HG02678 (cell line): Measurements from ENCODE around the gene KLHL29.
"Not testable (repeated sequence)": the region's sequence is repeated elsewhere in the genome, so short reads cannot be mapped to it uniquely, and the experiment has no call there.

ENCODE experiments used
- ATAC-seq: cut with Tn5 transposase; IDR thresholded peaks from one replicate; pipeline ENCODE4 v1.9.1; 2021; ENCODE audit warnings: mild to moderate bottlenecking, moderate library complexity; ENCODE audit not compliant: unreplicated experiment

KLHL29 gene

DNA sequence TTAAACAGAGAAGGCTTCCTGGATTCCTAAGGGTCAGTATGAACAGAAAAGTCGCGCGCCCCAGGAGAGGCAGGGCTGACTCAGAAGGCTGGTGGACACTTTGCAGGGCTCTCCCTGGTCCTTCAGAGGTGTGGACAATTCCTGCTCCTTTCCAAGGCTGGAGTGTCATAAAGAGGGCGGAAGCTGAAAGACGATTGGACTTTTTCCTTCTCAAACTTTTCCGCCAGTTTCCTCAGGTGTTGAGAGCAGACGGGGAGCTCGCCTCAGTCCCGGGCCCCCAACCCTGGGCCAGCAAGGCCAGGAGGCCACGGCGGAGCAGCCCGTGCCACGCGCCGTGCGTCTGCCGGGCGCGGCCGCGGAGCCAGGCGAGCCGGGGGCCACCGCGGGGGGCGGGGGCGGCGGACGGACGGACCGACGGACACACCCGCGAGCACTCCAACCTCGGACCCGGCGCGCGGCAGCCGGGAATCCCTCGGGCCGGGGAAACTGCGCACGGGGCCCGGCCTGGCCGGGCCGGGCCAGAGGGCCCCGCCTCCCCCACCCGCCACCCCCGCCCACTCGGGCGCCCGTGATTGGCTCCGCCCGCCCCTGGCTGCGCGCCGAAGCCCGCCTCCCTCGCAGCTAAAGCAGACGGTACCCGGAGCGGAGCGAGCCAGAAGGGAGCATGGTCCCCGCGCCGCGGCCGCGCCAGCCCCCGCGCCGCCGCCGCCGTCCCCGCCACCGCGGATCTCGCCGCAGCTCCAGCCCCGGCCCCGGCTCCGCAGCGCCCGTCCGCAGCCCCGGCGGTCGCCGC is at the start of gene KLHL29:
Gene KLHL29, plus strand, starts transcription at position 629 of the 793 bp plus-strand sequence. CDS start 177,018 bp downstream, outside the sequence.
- ATAC-seq, result peak; percentile 65

DNA sequence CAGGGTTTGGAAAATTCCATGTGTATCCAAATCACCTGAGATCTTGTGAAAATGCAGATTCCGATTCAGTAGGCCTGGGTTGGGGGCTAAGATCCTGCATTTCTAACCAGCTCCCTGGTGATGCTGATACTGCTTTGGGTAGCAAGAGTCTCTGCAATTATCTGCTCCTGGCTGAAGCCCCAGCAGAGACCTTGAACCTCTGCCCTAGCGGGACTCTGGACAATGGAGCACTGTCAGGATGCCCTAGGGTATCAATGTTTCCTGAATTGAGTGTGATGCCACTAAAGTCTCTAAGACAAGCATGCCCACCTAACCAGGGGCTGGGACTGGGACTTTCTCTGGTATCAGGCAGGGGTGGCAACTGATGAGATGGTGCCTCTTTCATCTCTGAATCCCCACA is 49.4 kb upstream of the KLHL29 start:
- ATAC-seq, result no peak

DNA sequence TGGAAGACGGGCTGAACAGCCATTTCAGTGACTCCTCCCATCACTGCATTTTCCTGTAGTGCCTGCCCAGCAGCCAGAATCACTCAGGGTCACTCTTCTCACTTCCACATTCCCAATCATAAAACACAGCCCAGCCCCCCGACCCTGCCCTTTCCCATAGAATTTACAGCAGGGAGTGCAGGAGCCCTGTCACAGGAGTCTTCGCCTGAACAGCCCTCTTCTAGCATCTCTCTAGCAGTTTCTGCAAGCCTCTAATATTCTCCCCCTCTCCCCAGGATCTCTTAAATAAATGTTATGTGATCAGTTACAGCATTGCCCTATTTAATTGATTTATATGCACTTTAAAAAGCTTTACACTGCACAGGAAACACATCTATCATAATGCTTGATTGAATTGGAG is 42.9 kb upstream of the KLHL29 start:
- ATAC-seq, result no peak

DNA sequence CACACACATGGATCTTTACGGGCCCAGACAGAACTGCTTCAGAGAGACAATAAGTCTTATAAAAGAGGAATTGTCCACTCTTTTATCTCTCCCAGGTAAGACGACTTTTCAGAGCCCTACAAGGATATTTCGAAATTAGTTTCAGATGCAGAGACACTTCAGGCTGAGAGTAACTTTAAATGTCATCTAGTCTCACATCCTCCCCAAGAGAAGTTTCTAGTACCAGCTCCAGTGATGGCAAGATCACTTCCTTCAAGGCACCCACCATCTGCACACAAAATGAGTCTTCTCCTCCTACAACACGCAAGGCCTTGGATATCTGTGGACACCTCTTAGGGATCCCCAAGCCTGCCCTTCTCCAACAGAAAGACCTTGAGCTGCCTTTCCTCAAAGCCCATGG is 39.0 kb upstream of the KLHL29 start:
- no peak for ATAC-seq

DNA sequence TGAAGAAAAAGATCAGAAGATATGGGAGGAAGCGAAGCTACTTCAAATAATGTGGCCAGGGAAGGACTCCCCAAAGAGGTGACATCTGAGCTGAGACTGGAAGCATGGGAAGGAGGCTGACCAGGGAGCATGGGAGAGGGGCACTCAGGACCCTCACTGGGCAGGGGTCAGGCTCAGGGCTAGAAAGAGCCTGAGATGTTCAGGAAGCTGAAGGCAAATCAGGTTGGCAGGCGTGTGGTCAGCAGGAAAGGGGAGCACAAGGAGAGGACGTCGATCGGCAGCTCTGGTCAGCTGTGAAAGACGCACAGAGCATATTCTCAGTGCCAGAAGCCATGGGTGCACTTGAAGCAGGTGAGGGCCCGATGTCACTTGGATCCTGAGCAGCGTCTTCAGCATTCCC is 38.2 kb upstream of the KLHL29 start:
- ATAC-seq, result no peak

DNA sequence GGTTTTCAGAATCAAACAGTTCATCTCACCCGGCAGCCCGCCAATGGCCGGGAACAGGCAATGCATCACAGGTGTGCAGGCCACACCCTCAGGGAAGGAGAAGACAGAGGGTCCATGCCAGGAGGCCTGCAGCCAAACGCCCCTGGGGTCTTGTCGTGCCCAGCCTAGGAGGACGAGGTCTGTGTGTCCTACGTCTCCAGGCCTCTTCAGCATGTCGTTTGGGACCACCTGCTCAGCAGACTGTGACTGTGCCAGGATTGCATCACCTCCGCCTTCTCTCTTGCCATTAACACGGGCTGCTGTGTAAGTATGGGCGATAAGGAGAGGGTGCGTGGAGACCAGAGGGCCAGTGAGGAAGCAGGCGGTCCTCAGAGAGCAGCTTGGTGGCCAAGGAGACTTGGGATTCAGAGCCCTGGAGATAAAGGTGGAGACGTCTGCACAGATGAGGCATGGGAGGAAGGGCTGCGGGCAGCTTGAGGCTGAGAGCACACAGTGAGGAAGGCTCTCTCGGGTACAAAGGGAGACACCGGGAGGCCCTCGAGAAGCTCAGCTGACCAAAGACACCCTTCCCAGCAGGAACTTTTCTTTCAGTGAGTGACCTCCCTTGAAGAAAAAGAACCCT is 37.4 kb upstream of the KLHL29 start:
- ATAC-seq, result no peak

DNA sequence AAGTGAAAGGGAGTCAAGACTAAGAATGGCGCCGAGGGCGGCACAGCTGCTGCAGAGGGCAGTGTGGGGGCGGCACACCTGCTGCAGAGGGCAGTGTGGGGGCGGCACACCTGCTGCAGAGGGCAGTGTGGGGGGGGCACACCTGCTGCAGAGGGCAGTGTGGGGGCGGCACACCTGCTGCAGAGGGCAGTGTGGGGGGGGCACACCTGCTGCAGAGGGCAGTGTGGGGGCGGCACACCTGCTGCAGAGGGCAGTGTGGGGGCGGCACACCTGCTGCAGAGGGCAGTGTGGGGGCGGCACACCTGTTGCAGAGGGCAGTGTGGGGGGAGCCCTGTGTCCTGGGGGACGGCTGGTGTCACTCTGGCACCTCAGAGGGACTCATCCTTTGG is 36.9 kb upstream of the KLHL29 start:
- ATAC-seq, result not testable (repeated sequence)

DNA sequence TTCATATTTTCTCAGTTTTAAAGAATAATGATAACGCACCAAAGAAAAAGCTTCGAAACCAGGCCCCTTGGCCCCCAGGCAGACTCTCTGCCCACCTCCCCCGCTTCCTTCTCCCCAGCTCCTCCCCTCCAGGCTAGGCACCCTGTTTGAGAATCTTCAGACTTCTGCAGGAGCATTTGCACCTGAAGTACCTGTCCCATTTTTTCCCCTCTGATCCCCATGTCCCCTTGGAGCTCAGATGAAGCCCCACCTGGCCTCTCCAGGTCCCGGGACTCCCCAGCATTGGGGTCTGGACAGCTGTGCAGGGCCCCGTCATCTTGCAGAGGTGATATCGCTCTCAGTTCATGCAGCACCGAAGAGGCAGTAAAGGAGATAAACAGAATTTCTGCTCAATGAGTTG is 35.5 kb upstream of the KLHL29 start:
- no peak for ATAC-seq

DNA sequence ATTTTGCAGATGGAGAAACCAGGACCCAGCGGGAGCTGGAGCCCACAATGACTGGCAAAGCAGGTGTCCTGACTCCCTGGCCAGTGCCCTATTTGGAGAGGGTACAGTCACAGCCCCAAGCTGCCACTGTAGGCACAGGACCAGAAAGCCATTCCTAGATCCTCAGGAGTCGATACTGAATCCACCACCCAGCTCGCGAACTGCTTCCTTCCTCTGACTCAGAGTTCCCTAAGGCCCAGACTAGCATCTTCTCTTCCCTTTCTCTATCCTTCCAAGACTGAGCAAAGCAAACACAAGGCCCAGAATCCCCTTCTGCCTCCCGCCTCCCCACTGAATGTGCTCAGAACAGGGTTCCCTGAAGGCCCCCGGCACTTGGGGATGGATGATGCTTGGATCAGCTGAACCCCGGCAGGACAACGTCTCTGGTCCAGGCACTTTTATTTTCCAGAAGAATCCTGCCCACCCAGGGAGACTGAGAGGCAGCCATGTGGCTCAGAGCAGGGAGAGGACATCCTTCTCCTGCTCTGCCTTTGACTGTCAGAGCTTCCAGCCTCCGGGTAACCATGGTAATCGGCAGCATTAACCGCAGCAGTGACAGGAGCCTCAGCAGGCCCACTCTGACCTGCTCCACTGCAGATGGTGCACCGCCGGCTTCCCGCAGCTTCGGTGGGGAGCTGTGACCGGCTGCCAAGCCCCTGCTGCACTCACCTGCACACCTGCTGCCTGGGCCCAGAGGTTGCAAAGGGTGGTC is 34.8 kb upstream of the KLHL29 start:
- ATAC-seq, result no peak

DNA sequence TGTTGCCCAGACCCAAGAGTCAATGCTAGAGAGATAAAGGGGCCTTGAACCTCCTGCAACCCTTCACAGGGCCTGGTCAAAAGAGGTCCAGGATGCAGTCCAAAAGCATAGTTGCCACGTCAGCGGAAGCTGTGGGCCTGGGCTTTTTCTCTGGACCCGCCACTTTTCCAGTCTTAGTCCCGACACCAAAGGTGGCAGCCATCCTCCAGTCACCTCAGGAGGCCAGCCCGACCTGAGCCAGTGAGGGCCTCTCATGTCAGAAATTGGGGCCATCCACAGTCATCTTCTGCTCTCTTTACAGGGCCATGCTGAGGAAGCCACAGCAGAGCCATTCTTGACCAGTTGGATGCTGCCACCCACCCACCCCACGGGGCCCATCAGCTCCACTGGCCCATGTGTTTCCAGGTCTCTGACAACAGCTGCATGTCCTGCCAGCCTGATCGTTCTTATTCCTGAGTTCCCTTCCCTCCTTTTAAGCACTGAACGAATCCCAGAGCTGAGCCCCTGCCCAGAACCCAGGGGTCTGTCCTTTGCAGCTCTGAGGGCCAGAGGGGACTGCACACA is 34.1 kb upstream of the KLHL29 start:
- no peak for ATAC-seq

DNA sequence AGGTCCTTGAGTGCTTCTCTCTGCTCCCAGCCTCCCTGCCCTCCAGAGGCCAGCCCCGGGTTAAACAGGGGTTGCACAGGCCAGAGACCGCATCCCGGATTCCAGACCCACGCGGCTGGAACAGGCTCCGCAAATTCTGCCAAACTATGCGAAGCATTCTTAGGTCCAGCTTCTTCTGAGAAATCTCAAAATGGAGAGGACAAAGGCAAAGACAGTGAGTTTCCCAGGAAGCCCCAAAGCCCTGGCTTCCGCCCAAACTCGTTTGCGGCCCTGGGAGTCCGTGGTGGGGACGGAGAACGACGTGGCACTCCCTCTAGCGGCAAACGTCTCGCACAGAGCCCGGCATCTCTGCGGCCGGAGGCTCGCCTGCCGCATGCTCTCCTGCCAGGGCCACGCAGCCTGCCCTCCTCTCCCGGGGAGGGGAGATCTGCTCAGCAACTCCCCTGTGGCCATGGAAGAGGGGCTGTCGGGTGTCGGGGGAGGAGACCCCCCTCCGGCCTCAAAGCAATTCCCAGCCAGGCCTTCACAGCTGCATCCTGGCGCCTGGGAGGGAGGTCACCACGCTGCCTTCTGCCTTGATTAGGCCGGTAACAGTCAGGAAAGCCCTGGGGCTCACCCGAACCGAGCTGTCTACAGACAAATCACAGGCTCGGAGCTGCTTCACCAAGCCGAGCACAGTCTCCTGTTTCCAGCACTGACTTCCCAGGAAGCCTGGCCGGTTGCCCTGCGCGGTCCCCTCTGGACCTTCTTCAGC is 33.4 kb upstream of the KLHL29 start:
- ATAC-seq, result peak; percentile 95

DNA sequence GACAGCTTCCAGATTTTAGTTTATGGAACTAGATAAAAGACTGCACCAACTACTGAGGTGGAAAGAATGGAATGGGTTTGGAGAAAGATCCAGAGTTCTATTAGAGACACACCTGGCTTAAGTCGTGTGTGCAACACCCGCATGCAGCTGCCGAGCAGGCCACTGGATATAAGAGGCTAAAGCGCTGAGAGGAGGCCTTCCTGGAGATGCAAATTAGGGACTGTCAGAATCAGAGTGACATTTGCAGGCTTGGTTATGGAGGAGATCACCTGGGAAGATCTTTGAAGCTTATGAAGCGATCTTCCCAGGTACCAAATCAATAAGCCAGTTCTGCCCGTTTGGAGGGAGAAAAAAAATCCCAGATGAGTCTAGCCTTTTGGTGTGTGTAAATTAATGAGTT is 30.4 kb upstream of the KLHL29 start:
- peak; percentile 76 for ATAC-seq

DNA sequence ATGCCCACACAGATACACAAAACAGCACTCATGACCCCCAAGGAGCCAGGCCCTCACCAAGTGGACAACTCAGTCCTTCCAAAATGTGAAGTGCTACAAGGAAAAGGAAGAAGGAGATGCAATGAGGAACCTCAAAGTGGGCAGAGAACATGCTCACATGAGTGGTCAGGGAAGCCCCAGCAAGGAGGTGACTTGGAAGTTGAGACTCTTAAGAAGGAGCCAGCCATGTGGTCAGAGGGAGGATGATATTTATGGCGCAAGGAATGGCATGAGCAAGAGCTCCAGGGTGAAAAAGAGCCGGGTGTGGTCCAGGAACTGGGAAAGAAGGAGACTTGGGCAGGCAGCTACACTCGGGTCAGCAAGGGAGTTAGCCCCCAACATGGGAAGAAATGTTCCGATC is 30.0 kb upstream of the KLHL29 start:
- no peak for ATAC-seq

DNA sequence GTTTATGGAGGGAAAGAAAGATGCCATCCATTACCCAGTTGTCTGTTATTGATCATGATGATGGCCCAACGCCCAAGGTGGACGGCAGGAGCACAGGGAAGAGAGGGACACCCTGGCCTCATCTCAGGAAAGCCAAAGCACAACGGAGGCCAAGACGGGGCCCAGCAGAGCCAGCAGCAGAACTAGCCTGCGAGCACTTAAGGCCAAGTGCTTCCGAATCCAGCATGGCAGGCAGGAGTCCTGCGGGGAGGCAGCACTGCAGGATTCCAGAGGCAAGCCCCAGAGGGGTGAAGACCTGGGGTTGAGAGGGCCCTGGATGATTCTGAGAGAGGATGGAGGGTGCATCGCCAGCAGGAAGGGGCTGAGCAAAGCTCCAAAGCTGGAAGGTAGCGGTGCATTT is 28.3 kb upstream of the KLHL29 start:
- ATAC-seq, result no peak

DNA sequence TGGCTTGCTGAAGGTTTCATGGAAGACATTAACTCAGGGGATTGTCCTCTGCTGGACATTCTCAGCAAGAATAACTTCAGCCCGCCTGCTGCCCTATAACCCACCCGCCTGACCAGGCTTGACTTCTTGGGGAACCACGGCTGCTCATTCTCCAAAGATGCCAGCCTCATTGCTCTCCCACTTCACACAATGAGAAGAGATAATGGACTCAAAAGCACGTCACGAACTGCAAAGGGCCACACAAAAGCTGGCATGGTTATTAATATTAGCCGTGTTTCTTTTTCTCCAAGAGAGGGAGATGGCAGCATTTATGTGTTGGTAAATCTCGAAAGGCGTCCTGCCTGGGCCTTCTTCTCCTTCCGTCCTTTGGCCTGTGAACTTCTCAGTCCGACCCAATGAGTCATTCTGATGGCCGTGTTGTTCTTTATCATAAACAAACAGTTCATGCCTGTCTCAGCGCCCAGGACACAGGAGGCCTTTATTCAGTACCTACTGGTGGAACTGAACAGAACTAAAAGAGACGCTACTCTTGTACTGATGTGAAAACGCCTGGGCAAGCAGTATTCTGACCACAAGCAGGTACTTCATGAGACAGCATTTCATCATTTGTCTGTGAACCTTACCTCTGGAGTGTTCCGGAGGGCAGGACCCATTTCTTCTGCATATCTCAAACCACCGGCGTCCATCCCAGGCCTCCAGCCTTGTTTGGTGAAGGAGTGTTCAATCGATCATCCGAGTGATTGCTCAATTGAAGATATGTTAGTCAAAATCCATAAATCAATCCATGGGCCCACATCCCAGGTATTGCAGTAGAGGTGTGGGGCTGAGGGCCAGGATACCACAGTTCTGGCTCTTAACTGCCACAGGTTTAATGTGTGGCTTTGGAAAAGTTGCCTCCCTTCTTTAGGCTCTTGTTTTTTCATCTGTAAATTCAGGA is 25.1 kb upstream of the KLHL29 start:
- ATAC-seq, result no peak

DNA sequence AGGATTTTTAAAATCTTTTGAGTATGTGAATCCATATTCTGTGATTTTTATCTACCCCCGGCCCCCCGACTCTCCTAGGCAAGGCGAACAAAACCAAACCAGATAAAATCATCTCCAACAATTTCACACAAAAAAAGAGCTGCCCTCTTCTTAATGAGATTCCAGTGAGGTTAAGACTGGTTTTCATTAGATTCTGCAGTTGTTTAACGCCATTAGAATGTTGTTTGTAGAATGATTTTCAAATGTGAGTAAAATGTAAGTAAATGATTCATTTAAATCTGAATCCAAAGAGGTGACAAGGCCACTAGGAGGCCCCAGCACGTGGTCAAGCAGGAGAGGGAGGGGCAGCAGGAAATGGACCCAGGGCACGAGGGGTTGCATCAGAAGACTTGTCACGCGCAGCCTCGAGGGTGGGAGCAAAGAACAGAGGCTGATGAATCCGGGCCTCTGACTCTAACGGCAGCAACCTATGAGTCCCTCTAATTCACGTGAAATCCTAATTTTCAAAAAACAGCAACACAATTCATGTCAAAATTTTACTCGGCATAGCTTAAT is 24.3 kb upstream of the KLHL29 start:
- ATAC-seq, result no peak

DNA sequence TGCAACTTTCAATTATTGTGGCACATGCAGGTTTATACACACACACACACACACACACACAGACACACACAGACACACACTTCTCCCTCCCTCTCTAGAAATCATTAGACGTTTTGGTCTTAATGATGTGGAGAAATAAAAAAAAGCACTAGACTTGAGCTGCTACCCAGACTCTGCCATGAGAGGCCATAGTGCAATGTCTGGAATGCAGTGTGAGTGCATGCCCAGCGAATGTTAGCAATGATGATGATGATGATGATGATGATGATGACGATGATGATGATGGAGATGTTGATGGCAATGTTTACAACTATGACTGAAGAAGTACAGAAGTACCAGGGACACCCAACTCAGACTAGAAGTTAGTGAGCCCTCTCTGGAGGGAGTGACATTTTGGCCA is 23.8 kb upstream of the KLHL29 start:
- no peak for ATAC-seq

DNA sequence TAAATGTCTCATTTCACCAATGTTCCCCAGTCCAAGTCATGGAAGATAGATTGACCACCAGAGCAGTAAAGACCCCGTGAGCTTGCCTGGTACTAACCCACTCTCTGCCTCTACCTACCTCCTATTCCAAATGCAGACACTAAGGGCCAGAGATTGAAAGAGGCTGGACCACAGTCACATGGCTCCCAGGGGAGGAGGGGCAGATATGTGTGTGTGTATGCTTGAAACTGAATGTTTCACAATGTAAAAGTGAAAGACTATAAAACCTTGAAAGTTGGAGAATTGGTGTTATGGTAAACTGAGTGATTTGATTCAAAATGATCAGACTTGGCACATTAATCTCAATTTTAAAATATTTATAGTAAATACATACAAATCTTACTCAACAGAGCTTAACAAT is 21.7 kb upstream of the KLHL29 start:
- ATAC-seq, result no peak

DNA sequence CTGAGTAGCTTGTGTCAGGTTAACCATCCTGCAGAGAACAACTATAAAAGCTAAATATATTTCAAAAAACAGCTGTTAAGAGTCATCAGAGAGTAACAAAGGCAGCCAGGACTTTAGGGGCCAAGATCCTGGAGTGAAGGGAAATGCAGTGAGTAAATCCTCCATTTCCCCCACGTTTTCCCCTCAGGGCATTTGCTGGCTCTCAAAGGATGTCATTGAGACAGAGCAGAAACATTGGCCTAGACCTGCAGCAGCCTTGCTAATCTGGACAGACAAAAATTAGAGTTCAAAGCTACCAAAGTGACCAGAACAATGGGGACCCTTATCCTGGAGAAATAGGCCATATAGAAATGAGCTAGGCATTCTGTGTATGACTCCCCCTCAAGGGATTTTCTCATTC is 21.1 kb upstream of the KLHL29 start:
- no peak for ATAC-seq

DNA sequence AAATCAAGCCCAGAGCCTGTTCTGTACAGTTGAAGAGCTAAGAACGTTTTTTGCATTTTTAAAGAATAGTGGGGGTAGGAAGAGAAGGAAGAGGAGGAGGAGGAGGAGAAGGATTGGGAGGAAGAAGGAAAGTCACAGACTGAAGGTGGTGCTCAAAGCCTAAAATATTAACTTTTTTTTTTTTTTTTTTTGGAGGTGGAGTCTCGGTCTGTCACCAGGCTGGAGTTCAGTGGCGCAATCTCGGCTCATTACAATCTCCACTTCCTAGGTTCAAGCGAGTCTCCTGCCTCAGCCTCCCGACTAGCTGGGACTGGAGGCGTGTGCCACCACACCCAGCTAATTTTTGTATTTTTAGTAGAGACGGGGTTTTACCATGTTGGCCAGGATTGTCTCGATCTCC is 18.3 kb upstream of the KLHL29 start:
- ATAC-seq, result no peak
